Measurements from ENCODE around the gene ADCK2. TPM values are rescaled to one million over a fixed set of nuclear protein-coding genes. Genes with fewer than 3 reads are reported as not detected.
"Not testable (repeated sequence)": the region's sequence is repeated elsewhere in the genome, so short reads cannot be mapped to it uniquely, and the experiment has no call there.

ADCK2 gene
- total RNA-seq, 1 experiment from 2014 or later = 7.5 TPM

GRCh38 chr7:140702774-140703173, 30.0 kb downstream of the ADCK2 start:
- DNase-seq (ENCODE audit: low spot score) = no peak
- POLR2A ChIA-PET (ENCODE audit: low non-redundant PET) = no interaction called here
- CTCF ChIA-PET = no interaction called here
- no peaks in the 10 kb centered on the region for H3K27me3 ChIP-seq (replicated peaks; ENCODE audit: insufficient read depth, low read depth, low read length, poor library complexity)
- H3K27ac ChIP-seq (ENCODE audit: low read depth, low read length, poor library complexity, severe bottlenecking) = no peak overlapping the region
- TF ChIP-seq EZH2 (IDR thresholded peaks at IDR 0.05; ENCODE audit: borderline replicate concordance, low read depth, low read length, poor library complexity, severe bottlenecking) (no peak), CTCF (conservative IDR thresholded peaks at IDR 0.05; ENCODE audit: low read depth, low read length) (no peak)
- intact Hi-C loops (cut with micrococcal nuclease; ENCODE audit: unreplicated experiment) = no loop called here
- peaks cover 15% of the 10 kb centered on the region for H3K4me1 ChIP-seq (ENCODE audit: insufficient read depth, low read length, poor library complexity, severe bottlenecking)
- H3K4me3 ChIP-seq (ENCODE audit: low read depth, low read length, poor library complexity, severe bottlenecking) = no peak overlapping the region
- no peaks in the 10 kb centered on the region for H3K9me3 ChIP-seq (ENCODE audit: low read depth, low read length, poor library complexity, severe bottlenecking)
- no TSS peak for BruUV-seq (replicated peaks)
- peaks cover 22% of the 10 kb centered on the region for H3K36me3 ChIP-seq (ENCODE audit: insufficient read depth, low read length, poor library complexity, severe bottlenecking)

- CTCF ChIA-PET = no interaction called here
- BruUV-seq (replicated peaks) = no TSS peak
- H3K4me1 ChIP-seq (ENCODE audit: insufficient read depth, low read length, poor library complexity, severe bottlenecking) = peaks cover 9% of the 10 kb centered on the region
Measured at GRCh38 chr7:140704205-140704604, 31.5 kb downstream of the ADCK2 start.

GRCh38 chr7:140707132-140707531, 34.4 kb downstream of the ADCK2 start:
- no peak for DNase-seq (ENCODE audit: low spot score)
- Histone ChIP-seq H3K9me3 (ENCODE audit: low read depth, low read length, poor library complexity, severe bottlenecking) (no peaks in the 10 kb centered on the region), H3K36me3 (ENCODE audit: insufficient read depth, low read length, poor library complexity, severe bottlenecking) (peaks cover 22% of the 10 kb centered on the region), H3K27me3 (replicated peaks; ENCODE audit: insufficient read depth, low read depth, low read length, poor library complexity) (no peaks in the 10 kb centered on the region), H3K27ac (ENCODE audit: low read depth, low read length, poor library complexity, severe bottlenecking) (no peak overlapping the region), H3K4me1 (ENCODE audit: insufficient read depth, low read length, poor library complexity, severe bottlenecking) (peaks cover 5% of the 10 kb centered on the region), H3K4me3 (ENCODE audit: low read depth, low read length, poor library complexity, severe bottlenecking) (no peak overlapping the region)
- POLR2A ChIA-PET (ENCODE audit: low non-redundant PET) = no interaction called here
- CTCF ChIA-PET = no interaction called here
- TF ChIP-seq EZH2 (IDR thresholded peaks at IDR 0.05; ENCODE audit: borderline replicate concordance, low read depth, low read length, poor library complexity, severe bottlenecking) (no peak), CTCF (conservative IDR thresholded peaks at IDR 0.05; ENCODE audit: low read depth, low read length) (no peak)
- no TSS peak for BruUV-seq (replicated peaks)
- intact Hi-C loops (cut with micrococcal nuclease; ENCODE audit: unreplicated experiment) = no loop called here

More at GRCh38 chr7:140704205-140704604, 31.5 kb downstream of the ADCK2 start:
- no peak for TF ChIP-seq CTCF (conservative IDR thresholded peaks at IDR 0.05; ENCODE audit: low read depth, low read length)
- TF ChIP-seq EZH2 (IDR thresholded peaks at IDR 0.05; ENCODE audit: borderline replicate concordance, low read depth, low read length, poor library complexity, severe bottlenecking) = no peak
- Histone ChIP-seq H3K36me3 (ENCODE audit: insufficient read depth, low read length, poor library complexity, severe bottlenecking) (peaks cover 22% of the 10 kb centered on the region), H3K9me3 (ENCODE audit: low read depth, low read length, poor library complexity, severe bottlenecking) (no peaks in the 10 kb centered on the region), H3K27ac (ENCODE audit: low read depth, low read length, poor library complexity, severe bottlenecking) (no peak overlapping the region), H3K4me3 (ENCODE audit: low read depth, low read length, poor library complexity, severe bottlenecking) (no peak overlapping the region), H3K27me3 (replicated peaks; ENCODE audit: insufficient read depth, low read depth, low read length, poor library complexity) (no peaks in the 10 kb centered on the region)
- POLR2A ChIA-PET (ENCODE audit: low non-redundant PET) = no interaction called here
- DNase-seq (ENCODE audit: low spot score) = no peak
- intact Hi-C loops (cut with micrococcal nuclease; ENCODE audit: unreplicated experiment) = no loop called here

GRCh38 chr7:140708764-140709163, 36.0 kb downstream of the ADCK2 start:
- intact Hi-C loops (cut with micrococcal nuclease; ENCODE audit: unreplicated experiment); H3K9me3 ChIP-seq (ENCODE audit: low read depth, low read length, poor library complexity, severe bottlenecking); POLR2A ChIA-PET (ENCODE audit: low non-redundant PET); H3K4me1 ChIP-seq (ENCODE audit: insufficient read depth, low read length, poor library complexity, severe bottlenecking); CTCF ChIA-PET; BruUV-seq (replicated peaks); H3K4me3 ChIP-seq (ENCODE audit: low read depth, low read length, poor library complexity, severe bottlenecking); H3K27ac ChIP-seq (ENCODE audit: low read depth, low read length, poor library complexity, severe bottlenecking); H3K27me3 ChIP-seq (replicated peaks; ENCODE audit: insufficient read depth, low read depth, low read length, poor library complexity); DNase-seq (ENCODE audit: low spot score): not testable (repeated sequence)
- H3K36me3 ChIP-seq (ENCODE audit: insufficient read depth, low read length, poor library complexity, severe bottlenecking) = peaks cover 16% of the 10 kb centered on the region

- H3K4me1 ChIP-seq (ENCODE audit: insufficient read depth, low read length, poor library complexity, severe bottlenecking); BruUV-seq (replicated peaks); intact Hi-C loops (cut with micrococcal nuclease; ENCODE audit: unreplicated experiment); H3K27ac ChIP-seq (ENCODE audit: low read depth, low read length, poor library complexity, severe bottlenecking); H3K36me3 ChIP-seq (ENCODE audit: insufficient read depth, low read length, poor library complexity, severe bottlenecking); DNase-seq (ENCODE audit: low spot score); POLR2A ChIA-PET (ENCODE audit: low non-redundant PET); H3K27me3 ChIP-seq (replicated peaks; ENCODE audit: insufficient read depth, low read depth, low read length, poor library complexity); CTCF ChIA-PET; H3K4me3 ChIP-seq (ENCODE audit: low read depth, low read length, poor library complexity, severe bottlenecking); H3K9me3 ChIP-seq (ENCODE audit: low read depth, low read length, poor library complexity, severe bottlenecking): not testable (repeated sequence)
Measured at GRCh38 chr7:140712392-140712791, 39.6 kb downstream of the ADCK2 start.

All from A673 (cell line).